ENCODE measurements around the gene GSPT1.
"Not testable (repeated sequence)": the region's sequence is repeated elsewhere in the genome, so short reads cannot be mapped to it uniquely, and the experiment has no call there.

GRCh38 chr16:11962978-11963377, 47.2 kb upstream of the GSPT1 start:
- not testable (repeated sequence) for TF ChIP-seq CTCF (conservative IDR thresholded peaks at IDR 0.05; ENCODE audit: low read length); EZH2phosphoT487 (IDR thresholded peaks at IDR 0.05; ENCODE audit: borderline replicate concordance, low read depth, low read length)
